ENCODE data around the gene IKZF1.

GRCh38 chr7:50317697-50318669 is 13.5 kb downstream of the IKZF1 start:
- TF ChIP-seq POLR2A (IDR thresholded peaks at IDR 0.05) (no peak), CTCF (IDR thresholded peaks at IDR 0.05) (no peak)
